BLaER1 (cell line): ENCODE data around the gene NXPH4.

Experiments used
- H3K27ac ChIP-seq: shearing (Covaris generic); formaldehyde crosslinking; 2 replicates; pipeline ENCODE4 v1.8.1; 2022
- H3K27me3 ChIP-seq: shearing (Covaris generic); formaldehyde crosslinking; 2 replicates; pipeline ENCODE4 v1.8.1; 2022
- H3K36me3 ChIP-seq: shearing (Covaris generic); formaldehyde crosslinking; 2 replicates; pipeline ENCODE4 v1.8.1; 2022
- H3K4me1 ChIP-seq: shearing (Covaris generic); formaldehyde crosslinking; 2 replicates; pipeline ENCODE4 v1.8.1; 2022
- H3K4me2 ChIP-seq: shearing (Covaris generic); formaldehyde crosslinking; 2 replicates; pipeline ENCODE4 v1.8.1; 2022
- H3K4me3 ChIP-seq: shearing (Covaris generic); formaldehyde crosslinking; 2 replicates; pipeline ENCODE4 v1.8.1; 2022
- H3K9ac ChIP-seq: shearing (Covaris generic); formaldehyde crosslinking; 2 replicates; pipeline ENCODE4 v1.8.1; 2022
- H3K9me3 ChIP-seq: shearing (Covaris generic); formaldehyde crosslinking; 2 replicates; pipeline ENCODE4 v1.8.1; 2022
- H4K20me1 ChIP-seq: shearing (Covaris generic); formaldehyde crosslinking; 2 replicates; pipeline ENCODE4 v1.8.1; 2022
- Cebpa-rat ChIP-seq: shearing (Covaris generic); IDR thresholded peaks from 2 replicates; pipeline ENCODE4 v1.8.1; 2022

NXPH4 gene

DNA sequence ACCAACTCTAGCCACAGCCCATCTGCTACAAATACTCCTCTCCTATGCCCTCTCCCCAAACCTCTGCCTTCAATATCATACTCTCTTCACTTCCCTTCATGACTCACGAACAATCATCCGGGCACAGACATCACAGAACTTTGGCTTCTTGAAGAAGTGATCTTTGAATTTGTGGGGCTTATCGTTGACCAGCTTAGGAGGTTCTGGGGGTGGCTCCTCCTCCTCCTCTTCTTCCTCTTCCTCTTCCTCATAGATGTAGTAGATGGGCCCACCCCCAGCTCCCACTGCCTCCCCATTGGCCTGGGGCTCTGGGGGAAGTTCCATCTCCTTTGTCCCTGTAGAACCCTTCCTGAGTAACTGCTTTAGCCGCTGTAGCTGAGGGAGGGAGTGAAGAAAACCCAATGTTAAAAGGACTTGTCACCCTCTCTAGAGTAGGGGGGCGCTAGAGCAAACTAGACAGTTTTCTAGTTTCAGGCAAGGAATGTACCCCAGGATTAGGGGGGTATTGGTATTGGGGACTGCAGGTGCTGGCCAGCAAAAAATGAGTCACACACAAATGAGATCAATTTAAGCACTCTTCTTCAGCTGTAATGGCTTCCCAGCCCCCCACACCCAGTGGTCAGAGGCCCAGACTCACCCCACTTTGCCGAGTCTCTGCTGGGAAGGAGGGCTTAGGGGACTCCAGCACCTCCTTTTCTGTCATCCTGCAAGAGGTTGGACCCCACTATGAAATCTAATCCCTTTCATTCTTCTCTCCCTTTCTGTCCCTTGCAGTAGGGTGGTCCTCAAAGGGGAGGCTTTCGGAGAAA, 32.5 kb downstream of the NXPH4 start:
- Histone ChIP-seq H3K27me3 (peaks cover 12% of the 10 kb centered on the region), H3K27ac (no peak overlapping the region), H3K4me3 (no peak overlapping the region), H3K9ac (no peak overlapping the region), H3K9me3 (no peaks in the 10 kb centered on the region), H4K20me1 (no peaks in the 10 kb centered on the region; the same call in 1 of the 2 replicates), H3K4me2 (peak overlapping the region; percentile 52), H3K4me1 (peaks cover 13% of the 10 kb centered on the region), H3K36me3 (no peaks in the 10 kb centered on the region)
- no peak for TF ChIP-seq Cebpa-rat

- no peaks in the 10 kb centered on the region for H3K27me3 ChIP-seq
Measured at GRCh38 chr12:57250541-57250940, 33.9 kb downstream of the NXPH4 start.

GRCh38 chr12:57250956-57251355, 34.4 kb downstream of the NXPH4 start, which contains the start of gene STAC3:
STAC3 (minus strand) TSS chr12:57251187; CDS start chr12:57249636, 1,551 bp downstream.
- Histone ChIP-seq H3K4me2 (no peak within 1 kb of the TSS), H3K27me3 (no peaks in the 10 kb centered on the region), H3K4me3 (no peak within 1 kb of the TSS), H3K27ac (no peak within 1 kb of the TSS), H3K9ac (no peak within 1 kb of the TSS), H3K9me3 (no peaks in the 10 kb centered on the region), H4K20me1 (no peaks in the 10 kb centered on the region), H3K4me1 (peaks cover 12% of the 10 kb centered on the region), H3K36me3 (peaks cover 17% of the 10 kb centered on the region)
- TF ChIP-seq Cebpa-rat, result no peak

More at GRCh38 chr12:57250541-57250940, 33.9 kb downstream of the NXPH4 start:
- no peaks in the 10 kb centered on the region for H4K20me1 ChIP-seq
- H3K9ac ChIP-seq, result no peak overlapping the region
- no peak overlapping the region for H3K27ac ChIP-seq
- H3K36me3 ChIP-seq, result peaks cover 12% of the 10 kb centered on the region
- no peak for TF ChIP-seq Cebpa-rat
- H3K4me2 ChIP-seq, result no peak overlapping the region
- no peaks in the 10 kb centered on the region for H3K9me3 ChIP-seq
- H3K4me3 ChIP-seq, result no peak overlapping the region
- H3K4me1 ChIP-seq, result peaks cover 12% of the 10 kb centered on the region

DNA sequence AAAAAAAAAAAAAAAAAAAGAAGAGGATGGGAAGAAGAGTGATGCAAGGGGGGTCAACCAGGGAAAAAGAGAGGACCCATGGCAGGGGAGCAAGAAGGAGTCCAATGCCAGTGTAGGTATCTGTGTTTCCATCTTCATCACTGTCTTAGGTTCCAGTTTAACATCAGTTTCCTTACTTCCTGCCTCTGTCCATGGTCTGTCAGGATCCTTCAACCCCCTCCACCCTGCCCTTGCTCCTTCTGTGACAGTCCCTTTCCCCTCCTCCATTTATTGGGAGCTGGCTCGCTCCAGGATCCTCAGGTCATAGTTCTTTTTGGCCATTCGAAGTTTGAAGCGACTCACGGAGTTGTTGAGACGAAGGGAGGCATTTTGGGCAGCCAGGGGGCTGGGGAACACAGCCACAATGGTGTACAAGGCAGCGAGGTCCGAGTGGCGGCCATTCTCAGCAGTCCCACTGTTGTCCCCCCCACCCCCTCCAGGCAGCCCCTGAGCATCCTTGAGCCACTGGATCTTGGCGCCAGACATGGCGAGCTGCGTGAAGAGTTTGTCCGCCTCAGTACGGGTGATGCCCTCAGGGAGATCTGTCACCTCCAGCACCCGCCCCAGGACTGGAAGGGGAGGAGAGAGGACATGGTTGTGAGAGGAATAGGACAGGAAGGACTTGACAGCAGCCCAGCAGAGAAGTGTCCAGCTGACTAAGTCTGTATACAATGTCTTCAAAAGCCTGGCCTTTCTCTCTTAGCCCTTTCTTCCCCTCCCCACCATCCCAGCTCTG, 38.1 kb downstream of the NXPH4 start:
- no peak for TF ChIP-seq Cebpa-rat
- Histone ChIP-seq H3K4me2 (no peak overlapping the region), H3K4me3 (no peak overlapping the region), H3K27me3 (no peaks in the 10 kb centered on the region), H3K9ac (no peak overlapping the region), H3K4me1 (no peaks in the 10 kb centered on the region), H3K36me3 (peaks cover 54% of the 10 kb centered on the region), H4K20me1 (no peaks in the 10 kb centered on the region), H3K9me3 (no peaks in the 10 kb centered on the region), H3K27ac (no peak overlapping the region)

- H3K4me1 ChIP-seq, result no peaks in the 10 kb centered on the region
- no peak overlapping the region for H3K27ac ChIP-seq
- H3K36me3 ChIP-seq, result peaks cover 66% of the 10 kb centered on the region
- no peaks in the 10 kb centered on the region for H3K27me3 ChIP-seq
- no peak overlapping the region for H3K4me3 ChIP-seq
- H3K9me3 ChIP-seq, result no peaks in the 10 kb centered on the region
- TF ChIP-seq Cebpa-rat, result no peak
- no peak overlapping the region for H3K9ac ChIP-seq
- no peak overlapping the region for H3K4me2 ChIP-seq
- H4K20me1 ChIP-seq, result no peaks in the 10 kb centered on the region
Measured at GRCh38 chr12:57255916-57256315, 39.3 kb downstream of the NXPH4 start.

DNA sequence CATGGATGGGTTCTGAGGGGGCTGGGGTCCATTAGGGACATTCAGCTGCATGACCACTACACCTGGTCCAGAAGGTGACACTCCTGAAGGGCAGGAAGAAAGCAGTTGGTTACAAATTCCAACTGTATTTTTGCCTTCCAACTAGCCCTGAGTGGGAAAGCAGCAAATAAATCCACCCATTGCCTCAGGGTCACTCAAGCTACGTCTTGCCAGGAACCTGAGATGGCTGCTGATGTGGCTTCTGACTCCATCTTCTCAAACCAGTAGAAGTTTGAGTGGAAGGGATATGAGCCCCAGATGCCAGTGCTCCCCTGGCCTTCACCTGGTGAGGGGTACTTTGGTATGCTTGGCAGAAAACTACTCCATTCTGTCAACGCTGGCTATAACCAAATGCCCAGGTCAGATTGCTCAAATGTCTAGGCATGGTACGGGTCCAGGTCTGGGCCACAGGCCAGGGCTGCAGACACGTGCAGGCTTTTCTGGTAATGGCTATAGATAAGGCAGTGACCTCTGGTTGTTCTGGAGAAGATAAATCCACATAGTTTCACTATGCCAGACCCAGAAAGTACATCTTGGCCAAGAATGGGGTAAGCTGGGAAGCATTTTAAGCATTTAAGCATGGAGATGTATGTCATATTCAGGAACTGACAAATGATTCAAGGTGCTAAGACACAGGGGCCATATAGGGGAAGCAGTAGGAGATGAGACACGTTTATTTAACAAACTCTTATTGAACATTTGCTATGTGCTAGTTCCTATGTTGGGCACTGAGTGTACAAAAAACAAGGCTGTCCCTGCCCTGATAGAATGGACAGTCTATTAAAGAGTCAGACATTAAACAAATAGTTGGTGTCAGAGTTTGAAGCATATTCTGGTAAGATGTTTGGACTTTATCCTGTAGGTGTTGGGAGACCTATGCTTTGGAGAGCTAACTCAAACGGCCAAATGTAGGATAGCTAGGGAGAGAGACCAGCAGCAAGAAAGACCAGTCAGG, 42.7 kb downstream of the NXPH4 start:
- H3K9me3 ChIP-seq, result no peaks in the 10 kb centered on the region
- H4K20me1 ChIP-seq, result no peaks in the 10 kb centered on the region
- peaks cover 13% of the 10 kb centered on the region for H3K4me1 ChIP-seq
- no peak overlapping the region for H3K27ac ChIP-seq
- TF ChIP-seq Cebpa-rat, result no peak
- H3K27me3 ChIP-seq, result no peaks in the 10 kb centered on the region
- H3K4me2 ChIP-seq, result no peak overlapping the region
- H3K36me3 ChIP-seq, result peaks cover 89% of the 10 kb centered on the region
- no peak overlapping the region for H3K4me3 ChIP-seq
- no peak overlapping the region for H3K9ac ChIP-seq

DNA sequence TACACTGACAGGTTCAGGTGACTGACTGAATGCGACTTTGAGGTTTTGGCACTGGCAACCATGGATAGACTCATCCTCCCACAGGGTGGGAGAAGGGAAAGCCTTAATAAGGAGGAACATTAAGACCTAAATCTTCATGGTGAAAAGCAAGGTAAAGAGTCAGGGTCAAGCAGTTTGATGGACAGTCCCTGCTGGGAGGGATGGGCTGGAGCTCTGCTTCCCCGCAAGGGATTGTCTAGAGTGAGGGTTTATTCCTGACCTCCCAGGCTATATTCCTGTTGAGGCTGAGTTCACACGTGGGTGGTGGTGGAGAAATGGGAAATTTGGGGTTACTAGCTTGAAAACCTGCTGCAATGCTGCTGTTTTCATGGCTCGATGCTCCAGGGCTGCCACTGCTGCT, 43.8 kb downstream of the NXPH4 start:
- Histone ChIP-seq H3K27me3 (no peaks in the 10 kb centered on the region), H3K27ac (no peak overlapping the region), H3K4me3 (no peak overlapping the region), H3K4me1 (peaks cover 23% of the 10 kb centered on the region), H3K9me3 (no peaks in the 10 kb centered on the region), H3K36me3 (peaks cover 86% of the 10 kb centered on the region), H3K4me2 (no peak overlapping the region), H3K9ac (no peak overlapping the region), H4K20me1 (no peaks in the 10 kb centered on the region)
- no peak for TF ChIP-seq Cebpa-rat

GRCh38 chr12:57261428-57261865, 44.9 kb downstream of the NXPH4 start:
- no peak overlapping the region for H3K4me3 ChIP-seq
- no peak overlapping the region for H3K4me2 ChIP-seq
- H3K9me3 ChIP-seq, result no peaks in the 10 kb centered on the region
- H3K36me3 ChIP-seq, result peaks cover 86% of the 10 kb centered on the region
- peaks cover 27% of the 10 kb centered on the region for H3K4me1 ChIP-seq
- no peaks in the 10 kb centered on the region for H4K20me1 ChIP-seq
- no peak for TF ChIP-seq Cebpa-rat
- no peak overlapping the region for H3K27ac ChIP-seq
- H3K27me3 ChIP-seq, result no peaks in the 10 kb centered on the region
- H3K9ac ChIP-seq, result no peak overlapping the region

DNA sequence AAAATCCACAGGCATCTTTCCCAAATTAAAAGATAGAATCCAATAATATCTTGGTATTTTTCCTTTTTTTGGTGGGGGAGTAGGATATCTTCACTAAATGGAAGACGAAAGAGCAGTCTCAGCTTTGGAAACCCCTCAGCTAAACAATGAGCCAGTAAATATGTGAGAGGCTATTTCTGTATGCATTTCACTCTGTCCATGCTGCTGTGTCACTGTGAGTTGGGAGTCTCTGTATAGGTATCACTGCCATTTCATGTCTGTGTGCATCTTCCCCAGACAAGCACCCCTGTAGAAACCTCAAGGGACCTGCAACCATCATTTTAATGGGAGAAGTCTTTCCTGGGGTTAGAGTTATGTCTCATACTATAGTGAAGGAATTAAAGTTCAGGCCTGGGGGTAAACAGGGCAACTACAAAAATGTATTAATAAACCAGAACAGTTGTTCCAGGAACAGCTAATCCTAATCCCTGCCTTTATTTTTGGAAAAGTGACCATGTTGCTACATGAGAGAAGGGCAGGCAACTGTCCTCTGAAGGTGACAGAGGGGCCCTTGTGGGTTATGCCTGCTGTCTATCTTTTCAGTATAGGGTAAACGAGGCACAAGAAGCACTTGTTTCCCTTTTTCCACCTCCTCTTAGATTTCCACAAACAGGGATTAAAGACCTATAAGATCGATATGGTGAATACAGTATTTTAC, 45.7 kb downstream of the NXPH4 start:
- Histone ChIP-seq H3K4me2 (no peak overlapping the region), H3K27me3 (no peaks in the 10 kb centered on the region), H4K20me1 (no peaks in the 10 kb centered on the region), H3K27ac (no peak overlapping the region), H3K36me3 (peaks cover 86% of the 10 kb centered on the region), H3K9me3 (no peaks in the 10 kb centered on the region), H3K4me3 (no peak overlapping the region), H3K4me1 (peaks cover 27% of the 10 kb centered on the region), H3K9ac (no peak overlapping the region)
- TF ChIP-seq Cebpa-rat, result no peak
